Kidney glomerular epithelial cell (primary cell): ENCODE results near the gene ANGPT4.

Source experiments
- DNase-seq: peaks from one replicate; lab custom pipeline; 2025; lab: John Stamatoyannopoulos, UW

ANGPT4 gene, protein sequence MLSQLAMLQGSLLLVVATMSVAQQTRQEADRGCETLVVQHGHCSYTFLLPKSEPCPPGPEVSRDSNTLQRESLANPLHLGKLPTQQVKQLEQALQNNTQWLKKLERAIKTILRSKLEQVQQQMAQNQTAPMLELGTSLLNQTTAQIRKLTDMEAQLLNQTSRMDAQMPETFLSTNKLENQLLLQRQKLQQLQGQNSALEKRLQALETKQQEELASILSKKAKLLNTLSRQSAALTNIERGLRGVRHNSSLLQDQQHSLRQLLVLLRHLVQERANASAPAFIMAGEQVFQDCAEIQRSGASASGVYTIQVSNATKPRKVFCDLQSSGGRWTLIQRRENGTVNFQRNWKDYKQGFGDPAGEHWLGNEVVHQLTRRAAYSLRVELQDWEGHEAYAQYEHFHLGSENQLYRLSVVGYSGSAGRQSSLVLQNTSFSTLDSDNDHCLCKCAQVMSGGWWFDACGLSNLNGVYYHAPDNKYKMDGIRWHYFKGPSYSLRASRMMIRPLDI

DNA sequence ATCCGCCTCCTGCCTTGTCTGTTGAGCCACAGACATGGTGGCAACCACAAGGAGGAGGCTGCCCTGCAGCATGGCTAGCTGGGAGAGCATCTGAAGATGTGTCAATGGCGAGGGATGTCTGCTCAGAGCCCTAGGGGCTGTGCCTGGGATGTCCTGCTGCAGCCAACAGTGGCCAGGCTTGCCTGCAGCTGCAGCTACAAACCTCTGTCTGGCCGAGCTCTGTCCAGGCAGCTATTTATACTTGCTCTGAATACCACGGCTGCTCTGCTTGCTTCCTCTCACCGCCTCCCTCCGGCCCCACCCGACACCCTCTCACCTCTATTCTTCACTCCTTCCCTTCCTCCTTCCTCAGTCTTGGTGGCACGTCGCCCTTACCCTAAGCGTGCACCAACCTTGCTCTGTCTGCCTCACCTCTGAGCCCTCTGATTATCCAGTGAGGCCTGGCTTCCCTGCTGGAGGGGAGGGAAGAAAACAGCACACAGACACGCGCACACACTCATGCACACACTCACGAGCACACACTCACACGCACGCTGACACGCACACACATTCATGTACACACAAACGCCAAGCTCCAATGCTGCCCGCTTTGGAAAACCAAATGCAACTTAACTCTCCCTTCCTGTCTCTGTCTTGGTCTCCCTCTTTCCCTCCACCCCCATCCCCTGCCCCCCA, at the start of gene ANGPT4:
Gene ANGPT4 (minus strand): TSS at position 210 of the 675 bp plus-strand sequence. CDS start 120 bp downstream, at position 90.
- DNase-seq: no peak

DNA sequence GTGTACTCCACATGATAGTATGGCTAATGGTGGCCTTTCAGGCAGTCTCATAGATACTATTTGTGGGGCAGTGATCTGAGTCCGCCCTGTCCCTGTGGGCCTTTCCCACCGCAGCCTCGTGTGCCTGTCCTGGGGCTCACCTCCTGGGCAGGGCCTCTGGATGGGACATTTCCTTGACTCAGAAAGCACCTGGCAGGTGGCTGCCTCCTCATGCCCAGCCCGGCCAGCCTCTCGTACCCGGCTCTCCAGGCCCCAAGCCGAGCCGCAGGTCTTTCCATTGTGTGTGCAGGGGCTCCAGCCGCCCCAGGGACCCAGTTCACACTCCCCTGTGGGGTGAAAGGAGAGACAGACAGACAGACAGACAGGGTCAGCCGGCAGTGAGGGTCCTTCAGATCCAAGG, 47.7 kb upstream of the ANGPT4 start:
- DNase-seq: no peak

DNA sequence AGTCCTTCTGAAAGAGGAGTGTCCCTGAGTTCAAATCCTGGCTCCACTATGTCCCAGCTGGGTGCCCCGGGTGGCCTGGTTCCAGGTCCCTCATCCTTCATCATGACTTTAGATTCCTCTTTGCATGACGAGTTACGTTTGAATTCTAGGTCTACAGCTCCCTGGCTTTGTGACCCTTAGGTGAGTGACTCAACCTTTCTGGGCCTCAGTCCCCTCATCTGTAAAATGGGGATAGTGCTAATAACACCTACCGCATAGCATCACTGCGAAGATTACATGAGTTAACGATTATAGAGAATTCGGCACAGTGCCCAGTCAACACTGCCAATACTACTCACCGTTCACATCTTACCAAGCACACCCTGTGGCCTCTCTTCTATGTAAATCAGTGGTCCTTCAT, 46.5 kb upstream of the ANGPT4 start:
- DNase-seq: no peak

DNA sequence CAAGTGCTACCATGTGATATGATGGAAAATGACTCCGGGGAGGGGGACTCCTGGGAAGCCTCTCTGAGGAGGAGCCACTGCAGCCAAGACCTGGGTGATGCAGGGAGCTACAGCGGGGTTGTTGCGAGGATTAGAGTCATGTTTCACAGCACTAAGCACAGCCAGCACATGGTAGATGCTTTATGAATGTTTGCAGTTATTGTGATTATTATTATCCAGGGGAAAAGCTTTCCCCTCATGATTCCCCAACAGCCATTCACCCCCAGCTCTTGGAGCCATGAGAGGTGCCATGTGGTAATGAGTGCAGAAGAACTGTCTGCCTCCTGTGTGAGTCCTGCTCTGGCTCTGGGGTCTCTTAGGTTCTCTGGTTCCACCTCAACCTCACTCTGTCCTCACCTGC, 46.1 kb upstream of the ANGPT4 start:
- no peak for DNase-seq

DNA sequence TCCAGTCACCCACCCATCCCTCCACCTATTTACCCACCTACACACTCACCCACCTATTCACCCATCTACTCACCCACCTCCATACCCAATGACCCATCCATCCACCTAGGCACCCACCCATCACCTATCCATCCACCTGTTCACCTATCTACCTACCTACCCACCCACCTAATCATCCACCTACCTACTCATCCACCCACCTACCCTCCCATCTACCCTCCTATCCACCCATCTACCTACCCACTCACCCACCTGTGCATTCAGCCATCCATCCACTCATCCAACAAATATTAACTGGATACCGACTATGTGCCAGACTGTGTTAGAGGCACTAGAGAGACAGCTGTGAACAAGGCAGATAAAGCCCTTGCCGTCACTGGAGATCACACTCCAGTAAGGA, 45.6 kb upstream of the ANGPT4 start:
- DNase-seq: no peak

DNA sequence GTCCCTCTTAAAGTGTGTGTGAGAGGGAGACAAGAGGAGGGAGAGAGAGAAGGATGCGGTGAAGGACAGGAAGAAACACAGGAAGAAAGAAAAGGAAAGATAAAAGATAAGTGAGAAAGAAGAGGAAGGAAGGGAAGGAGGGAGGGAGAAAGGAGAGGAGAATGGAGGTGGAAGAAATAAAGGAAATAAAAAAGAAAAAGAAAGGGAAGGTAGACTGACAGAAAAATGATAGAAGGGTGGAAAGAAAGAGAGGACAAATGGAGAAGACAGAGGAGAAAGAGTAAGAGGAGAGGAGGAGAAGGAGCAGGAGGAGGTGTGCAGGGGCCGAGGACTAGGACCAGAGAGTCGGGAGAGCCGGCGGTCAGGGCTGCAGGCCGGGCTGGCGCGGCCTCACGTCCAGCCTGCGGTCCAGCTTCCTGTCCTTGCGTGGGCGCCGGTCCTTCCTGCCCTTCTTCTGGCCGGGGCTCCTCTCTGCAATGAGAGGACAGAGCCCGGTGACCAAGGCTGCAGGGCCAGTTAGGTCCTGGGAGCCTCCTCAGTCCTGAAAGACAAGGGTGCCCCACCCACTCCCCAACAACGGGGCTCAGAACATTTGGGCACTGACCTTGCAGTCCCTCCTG, 44.0 kb upstream of the ANGPT4 start:
- DNase-seq: no peak

DNA sequence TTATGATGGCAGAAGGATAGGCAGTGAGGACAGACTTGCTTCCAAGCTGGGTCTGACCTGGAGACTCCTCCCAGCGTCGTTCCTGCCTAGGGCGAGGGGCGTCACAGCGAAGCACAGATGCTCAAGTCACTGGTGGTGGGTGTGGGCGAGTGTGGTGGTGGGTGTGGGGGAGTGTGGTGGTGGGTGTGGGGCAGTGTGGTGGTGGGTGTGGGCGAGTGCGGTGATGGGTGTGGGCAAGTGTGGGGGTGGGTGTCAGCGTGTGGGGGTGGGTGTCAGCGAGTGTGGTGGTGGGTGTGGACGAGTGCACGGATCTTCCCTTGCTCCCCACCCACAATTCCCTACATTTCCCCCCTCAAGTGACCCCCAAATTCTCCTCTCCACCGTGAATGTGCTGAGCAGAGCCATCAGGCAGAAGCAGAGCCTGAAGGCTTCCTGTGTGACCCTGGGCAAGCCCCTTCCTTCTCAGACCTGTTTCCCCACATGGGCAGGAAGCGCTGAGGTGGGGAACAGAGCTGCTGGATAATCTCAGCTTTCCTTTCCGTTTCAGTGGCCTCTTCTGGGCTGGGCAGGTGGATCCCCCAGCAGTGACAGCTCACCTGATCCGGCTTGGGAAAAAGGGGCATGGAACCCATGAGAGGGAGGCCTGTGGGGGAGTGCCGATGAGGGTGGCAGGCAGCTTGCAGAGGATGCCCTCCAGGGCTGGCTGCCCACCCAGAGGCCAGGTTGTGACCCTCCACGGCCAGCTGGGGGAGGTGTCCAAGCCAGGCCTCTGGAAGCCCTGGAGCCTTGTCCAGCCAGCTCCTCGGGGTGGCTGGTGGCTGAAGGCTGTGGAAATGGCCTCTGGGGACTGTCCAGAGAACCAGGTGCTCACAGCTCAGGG, 43.0 kb upstream of the ANGPT4 start:
- no peak for DNase-seq

DNA sequence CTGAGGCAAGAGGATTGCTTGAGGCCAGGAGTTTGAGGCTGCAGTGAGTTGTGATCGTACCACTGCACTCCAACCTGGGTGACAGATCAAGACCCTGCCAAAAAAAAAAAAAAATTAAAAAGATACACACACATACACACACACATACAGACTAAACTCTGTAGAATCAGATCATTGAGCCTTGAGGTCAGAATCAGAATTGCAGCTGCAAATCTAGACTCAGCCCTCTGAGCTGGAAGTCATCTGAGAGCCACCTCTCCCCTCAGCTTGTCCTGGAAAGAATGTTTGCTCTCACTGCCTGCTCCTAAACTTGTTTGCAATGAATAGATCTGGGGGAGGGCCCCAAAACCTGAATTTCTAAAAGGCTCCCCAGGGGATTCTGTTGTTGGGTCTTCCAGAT, 41.4 kb upstream of the ANGPT4 start:
- DNase-seq: no peak

DNA sequence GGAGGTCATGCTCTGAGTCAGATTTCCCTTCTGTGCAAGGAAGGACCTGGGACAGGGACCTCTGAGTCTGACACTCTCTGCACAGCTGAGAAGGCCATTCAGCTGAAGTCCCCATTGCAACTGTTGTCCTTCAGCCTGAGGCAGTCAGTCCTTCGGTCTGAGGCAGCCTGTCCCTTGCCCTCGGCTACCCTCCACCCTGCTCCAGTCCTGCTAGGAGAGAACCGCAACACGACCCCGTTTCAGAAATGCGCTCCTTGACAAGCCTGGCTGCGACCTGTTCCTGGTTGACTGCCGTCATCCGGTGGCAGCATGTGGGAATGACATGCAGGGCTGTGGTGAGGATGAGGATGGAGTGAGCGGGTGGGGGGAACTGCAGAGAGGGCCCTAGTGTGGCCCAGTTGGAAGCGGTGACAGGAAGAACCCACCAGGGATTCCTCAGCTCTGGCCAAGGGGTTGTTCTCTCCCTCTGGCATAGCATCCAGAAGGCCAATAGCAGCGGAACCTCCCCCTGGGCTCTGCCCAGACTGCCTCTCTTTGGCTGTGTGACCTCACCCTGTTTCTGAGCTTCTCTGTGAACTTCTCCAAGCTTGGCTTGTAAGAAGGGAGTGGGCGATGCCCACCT, 40.3 kb upstream of the ANGPT4 start:
- DNase-seq: peak; percentile 24

DNA sequence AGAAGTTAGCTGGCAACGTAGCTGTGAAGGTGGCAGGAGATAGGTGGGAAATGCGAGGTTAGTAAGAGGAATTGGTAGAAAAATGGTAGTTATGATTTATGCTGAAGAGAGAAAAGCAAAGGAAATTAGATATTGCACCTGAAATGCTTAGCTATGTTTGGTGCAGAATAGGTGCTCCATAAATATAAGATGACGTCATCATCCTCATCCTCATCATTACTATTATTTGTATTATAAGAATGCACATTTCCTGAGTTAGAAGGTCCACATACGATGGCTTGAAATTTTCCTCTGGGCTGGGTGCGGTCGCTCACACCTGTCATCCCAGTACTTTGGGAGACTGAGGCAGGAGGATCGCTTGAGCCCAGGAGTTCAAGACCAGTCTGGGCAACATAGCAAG, 39.5 kb upstream of the ANGPT4 start:
- DNase-seq: no peak

DNA sequence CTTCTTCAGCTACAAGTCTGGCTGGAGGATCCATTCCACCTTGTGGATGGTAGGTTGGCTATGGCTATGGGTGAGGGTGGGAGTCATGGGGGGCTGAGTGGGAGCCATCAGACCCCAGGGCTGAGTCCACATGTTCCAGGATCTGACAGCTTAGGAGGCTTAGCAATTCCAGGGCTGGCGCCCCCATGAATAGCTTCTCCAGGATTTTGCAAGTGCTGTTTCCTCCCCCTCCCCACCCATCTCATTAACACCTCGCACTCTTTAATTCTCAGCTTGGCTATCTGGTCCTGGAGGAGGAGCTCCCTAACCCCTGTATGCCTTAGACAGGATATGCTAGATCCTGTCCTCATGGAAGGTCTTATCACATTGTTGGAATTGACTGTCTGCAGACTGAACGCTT, 39.0 kb upstream of the ANGPT4 start:
- DNase-seq: no peak

DNA sequence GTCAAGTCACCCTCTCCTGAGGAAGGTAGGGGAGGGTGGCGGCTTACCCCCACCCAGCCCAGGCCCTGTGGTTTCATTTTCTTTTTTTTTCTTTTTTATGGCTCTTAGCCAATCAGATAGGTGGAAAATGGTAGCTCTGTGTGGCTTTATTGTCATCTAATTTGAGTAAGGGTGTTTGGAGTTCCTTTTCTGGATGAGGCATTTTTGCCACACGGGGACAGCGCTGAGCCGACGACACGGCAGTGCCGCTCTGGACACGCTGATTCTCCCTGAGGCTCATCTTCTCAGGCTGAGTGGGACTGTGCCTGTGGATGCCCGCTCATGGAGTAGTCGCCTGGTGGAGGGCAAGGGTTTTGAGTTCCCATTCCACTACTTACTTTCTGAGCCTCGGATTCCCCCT, 37.6 kb upstream of the ANGPT4 start:
- no peak for DNase-seq

DNA sequence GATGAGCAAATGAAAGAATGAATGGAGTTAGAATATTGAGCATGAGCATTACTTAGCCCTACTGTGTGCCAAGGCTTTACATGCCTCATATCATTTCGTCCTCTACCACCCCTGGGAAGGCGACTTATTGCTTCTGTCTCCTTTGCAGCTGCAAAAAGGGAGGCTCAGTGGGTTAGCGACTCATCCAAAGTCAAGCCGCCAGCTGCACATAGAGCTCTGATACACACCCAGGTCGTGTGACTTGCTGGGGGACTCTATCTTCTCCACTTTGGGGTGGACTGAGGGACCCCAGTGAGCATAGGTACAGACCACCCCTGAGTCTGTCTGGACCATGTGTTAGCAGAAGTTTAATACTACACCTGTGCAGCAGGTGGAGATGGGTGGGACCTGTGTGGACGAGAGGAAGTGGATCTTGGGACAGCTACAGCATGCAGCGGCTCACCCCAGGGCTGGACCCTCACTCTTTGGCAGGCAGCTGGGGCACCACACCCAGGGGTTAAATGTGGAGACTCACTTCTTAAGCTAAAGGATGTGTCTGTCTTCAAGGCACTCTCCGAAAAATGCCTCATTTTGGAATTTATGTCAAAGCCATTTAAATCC, 36.2 kb upstream of the ANGPT4 start:
- no peak for DNase-seq

DNA sequence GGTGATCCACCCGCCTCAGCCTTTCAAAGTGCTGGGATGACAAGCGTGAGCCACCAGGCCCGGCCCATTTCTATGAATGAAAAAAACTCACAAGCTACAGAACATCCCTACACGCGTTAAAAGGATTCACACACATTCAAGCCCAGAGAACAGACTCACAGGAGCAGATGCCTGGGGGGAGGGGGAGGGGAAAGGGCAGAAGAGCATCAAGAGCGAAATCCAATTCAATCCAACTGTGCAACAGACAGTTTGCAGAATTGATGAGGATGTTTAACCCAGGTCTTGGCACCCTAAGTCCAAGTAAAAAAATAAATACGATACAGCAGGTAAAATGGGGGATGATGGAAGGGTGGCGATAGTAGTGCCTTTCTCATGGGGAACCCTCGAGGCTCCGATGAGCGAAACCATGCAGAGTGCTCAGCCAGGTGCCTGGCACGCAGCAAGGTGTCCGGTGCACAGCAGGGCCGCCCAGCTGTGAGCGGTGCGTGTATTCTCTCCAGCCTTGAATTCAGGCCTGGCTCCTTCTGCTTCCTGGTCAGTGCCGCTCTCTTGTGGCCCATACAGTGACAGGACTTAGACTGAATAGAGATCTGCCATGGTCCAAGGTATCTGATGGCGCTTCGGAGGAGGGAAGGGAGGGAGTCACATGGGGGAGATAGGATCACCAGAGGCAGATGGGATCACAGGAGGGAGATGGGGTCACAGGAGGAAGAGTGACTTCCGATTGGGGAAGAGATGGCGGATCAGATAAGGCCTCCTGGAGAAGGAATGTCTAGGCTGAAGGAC, 35.4 kb upstream of the ANGPT4 start:
- DNase-seq: no peak

DNA sequence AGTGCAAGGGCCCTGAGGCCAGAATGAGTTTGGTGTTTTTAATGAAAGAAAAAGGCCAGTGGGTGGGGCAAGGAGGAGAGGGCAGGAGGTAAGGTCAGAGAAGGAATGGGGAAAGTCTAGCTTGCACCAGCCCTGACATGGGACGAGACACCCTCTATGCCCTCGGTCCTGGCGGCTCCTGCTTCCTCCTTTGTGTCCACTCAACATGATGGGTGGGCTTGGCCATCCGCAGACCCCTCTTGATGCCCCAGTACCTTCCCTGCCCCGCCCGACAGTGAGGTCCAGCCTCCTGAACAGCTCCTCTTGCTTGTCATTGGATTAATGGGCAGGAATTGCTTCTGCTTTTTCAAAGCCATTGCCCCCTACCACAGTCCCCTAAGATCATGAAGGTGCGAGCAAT, 33.6 kb upstream of the ANGPT4 start:
- no peak for DNase-seq

DNA sequence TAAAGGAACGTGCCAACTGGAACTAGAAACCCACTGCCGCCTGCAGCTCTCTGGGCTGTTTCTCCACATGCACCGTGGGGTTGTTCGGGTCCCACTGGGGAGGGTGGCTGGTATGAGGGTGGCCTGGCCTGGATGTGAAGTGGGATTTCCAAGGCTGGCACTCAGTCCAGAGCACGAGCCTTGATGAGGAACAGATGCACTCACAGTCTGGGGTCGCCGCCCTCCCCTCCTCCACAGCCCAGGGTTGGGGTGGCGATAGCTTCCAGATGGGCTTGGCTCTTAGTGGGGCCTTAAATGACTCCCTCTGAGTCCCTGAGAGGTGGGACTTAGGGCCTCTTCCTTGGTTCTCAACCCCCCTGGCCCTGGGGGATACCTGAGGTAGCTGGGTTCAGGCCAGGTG, 30.7 kb upstream of the ANGPT4 start:
- no peak for DNase-seq

DNA sequence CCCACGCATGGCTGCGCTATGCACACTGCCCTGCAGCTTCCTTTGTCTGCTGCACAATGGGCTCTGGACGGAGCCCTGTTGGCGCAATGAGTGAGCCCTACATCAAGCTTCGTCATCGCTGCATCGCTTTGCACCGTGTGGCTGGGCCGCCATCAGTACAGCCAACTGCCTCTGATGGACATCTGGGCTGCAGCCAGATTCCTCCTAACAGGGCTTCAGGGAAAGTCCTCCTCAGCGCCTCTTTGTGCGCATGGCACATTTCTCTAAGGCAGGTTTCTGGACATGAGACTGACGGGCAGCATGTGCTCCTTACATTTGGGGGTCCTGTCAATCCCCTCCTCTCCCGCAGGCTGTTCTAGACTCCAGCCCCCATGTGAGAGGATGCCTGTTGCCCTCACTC, 29.7 kb upstream of the ANGPT4 start:
- DNase-seq: no peak

DNA sequence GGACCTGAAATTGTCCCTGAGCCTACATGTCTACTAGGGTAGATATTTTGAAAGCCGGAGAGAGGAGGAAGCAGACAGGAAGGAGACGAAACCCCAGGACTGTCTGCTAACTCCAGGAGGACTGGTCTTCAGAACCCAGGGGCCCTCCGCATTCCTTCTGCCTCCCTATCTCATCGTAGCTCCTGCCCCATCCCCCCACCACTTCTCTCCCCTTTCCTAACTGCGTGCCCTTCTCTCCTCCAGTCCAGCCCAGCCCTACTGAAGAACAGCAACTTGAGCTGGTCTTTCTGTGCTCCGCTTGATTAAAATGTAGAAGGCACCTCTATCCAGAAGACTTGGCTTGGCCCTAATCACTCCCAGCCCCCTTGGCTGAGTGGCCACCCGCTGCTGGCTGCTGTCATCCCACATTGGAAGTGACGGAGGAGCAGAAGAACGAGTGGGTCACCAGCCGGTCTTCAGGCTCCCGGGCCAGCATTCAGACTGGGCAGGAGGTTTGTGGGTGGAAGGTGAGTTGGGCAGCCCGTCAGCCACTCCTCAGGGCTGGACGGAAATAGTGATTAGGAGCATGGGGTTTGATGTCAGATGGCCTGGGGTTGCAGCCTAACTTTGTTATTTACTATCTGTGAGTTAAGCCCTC, 28.8 kb upstream of the ANGPT4 start:
- no peak for DNase-seq

DNA sequence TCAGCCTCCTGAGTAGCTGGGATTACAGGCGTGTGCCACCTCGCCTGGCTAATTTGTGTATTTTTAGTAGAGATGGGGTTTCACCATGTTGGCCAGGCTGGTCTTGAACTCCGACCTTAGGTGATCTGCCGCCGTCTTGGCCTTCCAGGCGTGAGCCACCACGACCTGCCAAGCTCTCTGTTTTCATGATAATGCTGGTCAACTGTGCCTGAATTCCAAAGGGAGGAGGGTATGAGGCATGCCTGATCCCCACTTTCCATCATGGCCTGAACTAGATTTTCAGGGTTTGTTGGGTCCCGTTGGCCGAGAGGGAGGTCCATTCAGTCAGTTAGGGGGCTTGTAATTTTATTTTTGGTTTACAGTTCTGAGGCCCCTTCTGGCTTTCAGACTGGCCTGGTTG, 28.0 kb upstream of the ANGPT4 start:
- no peak for DNase-seq

DNA sequence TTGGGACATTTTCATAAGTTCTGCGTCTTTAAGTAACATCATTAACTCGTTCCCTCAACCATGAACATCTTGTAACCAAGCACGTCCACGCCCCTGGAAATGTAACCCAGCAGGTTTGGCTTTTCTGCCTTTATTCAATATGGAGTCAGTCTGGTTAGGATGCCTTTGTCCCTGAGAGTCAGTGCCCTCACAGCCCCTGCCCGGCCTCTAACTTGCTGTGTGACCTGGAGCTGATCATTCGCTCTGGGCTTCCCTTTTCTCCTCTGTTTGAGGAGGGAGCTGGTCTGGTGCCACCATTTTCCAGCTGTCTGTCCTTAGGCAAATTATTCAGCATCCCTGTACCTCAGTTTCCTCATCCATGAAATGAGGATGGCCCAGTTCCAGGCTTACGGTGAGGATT, 26.5 kb upstream of the ANGPT4 start:
- no peak for DNase-seq
